Kidney epithelial cell (primary cell): ENCODE measurements around the gene ZC3H14. TPM values are rescaled to one million over a fixed set of nuclear protein-coding genes. Genes with fewer than 3 reads are reported as not detected.

Experiments
- DNase-seq: peaks from one replicate; pipeline ENCODE4 v3.0.0-alpha.2; 2010; ENCODE audit warnings: low read depth
- H3K27me3 ChIP-seq: 2 replicates; pipeline ENCODE4 v1.6.0; 2011; ENCODE audit warnings: low read length; ENCODE audit not compliant: control insufficient read depth, insufficient read depth
- H3K36me3 ChIP-seq: 2 replicates; pipeline ENCODE4 v1.5.1; 2011; ENCODE audit warnings: low read length; ENCODE audit not compliant: control insufficient read depth, insufficient read depth
- H3K4me3 ChIP-seq: 2 replicates; pipeline ENCODE4 v1.5.1; 2011; ENCODE audit warnings: low read depth, mild to moderate bottlenecking, control low read depth, low read length
- CTCF ChIP-seq: IDR thresholded peaks from 2 replicates; pipeline ENCODE4 v1.5.1; 2011; ENCODE audit warnings: mild to moderate bottlenecking, moderate library complexity, low read length, control low read depth, inconsistent platforms; ENCODE audit not compliant: insufficient read depth, poor library complexity, severe bottlenecking
- total RNA-seq: library from RNA; depleted of rRNA; stranded (reverse); fragments of >200 nt; gene quantifications from 2 replicates; pipeline ENCODE4 v1.2.3, GENCODE V29; 2015

ZC3H14 gene
- total RNA-seq, 1 donor from 2014 or later = 59.9 TPM

GRCh38 chr14:88565427-88565826, 2.6 kb downstream of the ZC3H14 start:
- TF ChIP-seq CTCF = no peak
- no peak for DNase-seq
- Histone ChIP-seq H3K4me3 (no peak overlapping the region), H3K27me3 (no peaks in the 10 kb centered on the region), H3K36me3 (peaks cover 3% of the 10 kb centered on the region)

- no peak overlapping the region for H3K4me3 ChIP-seq
- TF ChIP-seq CTCF = no peak
- H3K36me3 ChIP-seq = peaks cover 3% of the 10 kb centered on the region
- DNase-seq = no peak
- no peaks in the 10 kb centered on the region for H3K27me3 ChIP-seq
These were observed 5.4 kb downstream of the ZC3H14 start for GRCh38 chr14:88568196-88568595.

GRCh38 chr14:88572117-88572516, 9.3 kb downstream of the ZC3H14 start:
- Histone ChIP-seq H3K4me3 (no peak overlapping the region), H3K36me3 (peaks cover 3% of the 10 kb centered on the region), H3K27me3 (no peaks in the 10 kb centered on the region)
- DNase-seq = no peak
- TF ChIP-seq CTCF = no peak

- no peaks in the 10 kb centered on the region for H3K27me3 ChIP-seq
- TF ChIP-seq CTCF = no peak
- no peak overlapping the region for H3K4me3 ChIP-seq
- DNase-seq = no peak
- no peaks in the 10 kb centered on the region for H3K36me3 ChIP-seq
These were observed 13.4 kb downstream of the ZC3H14 start for GRCh38 chr14:88576222-88576621.

GRCh38 chr14:88584451-88584850, 21.6 kb downstream of the ZC3H14 start:
- no peak for DNase-seq
- no peaks in the 10 kb centered on the region for H3K27me3 ChIP-seq
- no peak overlapping the region for H3K4me3 ChIP-seq
- no peak for TF ChIP-seq CTCF
- no peaks in the 10 kb centered on the region for H3K36me3 ChIP-seq

GRCh38 chr14:88588081-88588480, 25.2 kb downstream of the ZC3H14 start:
- Histone ChIP-seq H3K4me3 (no peak overlapping the region), H3K36me3 (no peaks in the 10 kb centered on the region), H3K27me3 (no peaks in the 10 kb centered on the region)
- TF ChIP-seq CTCF = no peak
- DNase-seq = no peak
